Astrocyte (in vitro differentiated cells and primary cell): Measurements from ENCODE around the gene RAC2.

ENCODE experiments used
- CTCF ChIP-seq: IDR thresholded peaks from 2 replicates; pipeline ENCODE4 v1.5.1; 2011; ENCODE audit warnings: low read depth, mild to moderate bottlenecking, inconsistent platforms, low read length, moderate library complexity; ENCODE audit not compliant: insufficient read depth
- EZH2 ChIP-seq: IDR thresholded peaks from 2 replicates; pipeline ENCODE4 v1.6.1; 2012; ENCODE audit warnings: mild to moderate bottlenecking, low read length, inconsistent platforms; ENCODE audit not compliant: insufficient read depth

GRCh38 chr22:37192204-37192603, 51.9 kb downstream of the RAC2 start:
- no peak for TF ChIP-seq CTCF
- no peak for TF ChIP-seq EZH2
